Measurements from ENCODE around the gene RNF31.

RNF31 gene

GRCh38 chr14:24138396-24139271 lies 8.7 kb upstream of the RNF31 start:
- peak overlapping the region; percentile 84 for H4K8ac ChIP-seq (ENCODE audit: low read depth, low read length)
- no peak for DNase-seq (ENCODE audit: low spot score)
- no CpG with 5 or more reads among the region's 13 CpGs for WGBS, 2 donors (ENCODE audit: extremely low coverage in 2 of 2, insufficient read length in 2 of 2, insufficient replicate concordance in 1 of 2)
- H3K4me1 ChIP-seq (ENCODE audit: control insufficient read depth in 2 of 2, insufficient read depth in 1 of 2, low read depth in 1 of 2, low read length in 2 of 2): peaks cover 12 to 14% of the 10 kb centered on the region in 2 donors
- H2BK120ac ChIP-seq (ENCODE audit: low read depth, low read length): no peak overlapping the region
- H3K79me1 ChIP-seq (ENCODE audit: low read depth, low read length): peaks cover 7% of the 10 kb centered on the region
- H3K4me3 ChIP-seq (ENCODE audit: low read length in 2 of 2): peak overlapping the region in 1 of 2 donors; percentile 11
- no peak overlapping the region for H2AK5ac ChIP-seq (ENCODE audit: low read depth, low read length)
- peaks cover 21 to 44% of the 10 kb centered on the region in 2 donors for H3K36me3 ChIP-seq (replicated peaks in 1 of 2; ENCODE audit: control insufficient read depth in 2 of 2, insufficient read depth in 2 of 2, low read length in 2 of 2)
- no peaks in the 10 kb centered on the region for H3K9me3 ChIP-seq (replicated peaks in 1 of 2; ENCODE audit: control insufficient read depth in 2 of 2, insufficient read depth in 1 of 2, low read depth in 1 of 2, low read length in 2 of 2)
- no peak overlapping the region for H3K27ac ChIP-seq (replicated peaks; ENCODE audit: low read length)
- no peak overlapping the region for H2BK15ac ChIP-seq (ENCODE audit: low read length)
- H3K27me3 ChIP-seq (ENCODE audit: control insufficient read depth in 3 of 3, insufficient read depth in 3 of 3, low read depth in 1 of 3, low read length in 3 of 3): no peaks in the 10 kb centered on the region
- H2BK5ac ChIP-seq (ENCODE audit: low read length): no peak overlapping the region
- no peak overlapping the region for H3K14ac ChIP-seq (ENCODE audit: low read length)
- no peak overlapping the region for H3K9ac ChIP-seq (ENCODE audit: low read depth, low read length, poor library complexity)
- no peak overlapping the region for H3K4ac ChIP-seq (ENCODE audit: low read length)
- H2BK12ac ChIP-seq (ENCODE audit: low read length): no peak overlapping the region
- H3K23ac ChIP-seq (ENCODE audit: low read depth, low read length, poor library complexity): peak overlapping the region; percentile 85
- no peak overlapping the region for H2AFZ ChIP-seq (ENCODE audit: low read length)
- no peak overlapping the region for H3K18ac ChIP-seq (ENCODE audit: low read length)
- H3K4me2 ChIP-seq (ENCODE audit: insufficient read depth, low read length, poor library complexity, severe bottlenecking): no peak overlapping the region
- H4K91ac ChIP-seq (ENCODE audit: low read depth, low read length, poor library complexity): no peak overlapping the region

- no peak overlapping the region for H3K14ac ChIP-seq (ENCODE audit: low read length)
- no peak overlapping the region for H4K91ac ChIP-seq (ENCODE audit: low read depth, low read length, poor library complexity)
- peak overlapping the region in 1 of 2 donors; percentile 11 for H3K4me3 ChIP-seq (ENCODE audit: low read length in 2 of 2)
- no peak overlapping the region for H3K9ac ChIP-seq (ENCODE audit: low read depth, low read length, poor library complexity)
- no peak overlapping the region for H2AK5ac ChIP-seq (ENCODE audit: low read depth, low read length)
- no peaks in the 10 kb centered on the region for H3K9me3 ChIP-seq (replicated peaks in 1 of 2; ENCODE audit: control insufficient read depth in 2 of 2, insufficient read depth in 1 of 2, low read depth in 1 of 2, low read length in 2 of 2)
- no peak overlapping the region for H3K4ac ChIP-seq (ENCODE audit: low read length)
- H2BK120ac ChIP-seq (ENCODE audit: low read depth, low read length): no peak overlapping the region
- no peak overlapping the region for H2BK15ac ChIP-seq (ENCODE audit: low read length)
- no peak overlapping the region for H4K8ac ChIP-seq (ENCODE audit: low read depth, low read length)
- no peaks in the 10 kb centered on the region for H3K27me3 ChIP-seq (ENCODE audit: control insufficient read depth in 3 of 3, insufficient read depth in 3 of 3, low read depth in 1 of 3, low read length in 3 of 3)
- no peak overlapping the region for H3K27ac ChIP-seq (replicated peaks; ENCODE audit: low read length)
- peaks cover 12 to 14% of the 10 kb centered on the region in 2 donors for H3K4me1 ChIP-seq (ENCODE audit: control insufficient read depth in 2 of 2, insufficient read depth in 1 of 2, low read depth in 1 of 2, low read length in 2 of 2)
- H2BK12ac ChIP-seq (ENCODE audit: low read length): no peak overlapping the region
- no peak for DNase-seq (ENCODE audit: low spot score)
- no peak overlapping the region for H2AFZ ChIP-seq (ENCODE audit: low read length)
- peaks cover 7% of the 10 kb centered on the region for H3K79me1 ChIP-seq (ENCODE audit: low read depth, low read length)
- no peak overlapping the region for H3K23ac ChIP-seq (ENCODE audit: low read depth, low read length, poor library complexity)
- H3K36me3 ChIP-seq (replicated peaks in 1 of 2; ENCODE audit: control insufficient read depth in 2 of 2, insufficient read depth in 2 of 2, low read length in 2 of 2): peaks cover 25 to 51% of the 10 kb centered on the region in 2 donors
- H3K4me2 ChIP-seq (ENCODE audit: insufficient read depth, low read length, poor library complexity, severe bottlenecking): no peak overlapping the region
- H2BK5ac ChIP-seq (ENCODE audit: low read length): no peak overlapping the region
- no peak overlapping the region for H3K18ac ChIP-seq (ENCODE audit: low read length)
- no CpG with 5 or more reads among the region's 9 CpGs for WGBS, 2 donors (ENCODE audit: extremely low coverage in 2 of 2, insufficient read length in 2 of 2, insufficient replicate concordance in 1 of 2)
Measured at GRCh38 chr14:24139272-24139934, 7.9 kb upstream of the RNF31 start.

GRCh38 chr14:24141097-24141880 lies 6.0 kb upstream of the RNF31 start, which contains the start of gene EMC9:
TSS of gene EMC9 (minus strand) at chr14:24141591. CDS start at chr14:24141304, 287 bp downstream.
- H3K9ac ChIP-seq (ENCODE audit: low read depth, low read length, poor library complexity): peak within 1 kb of the TSS; percentile 99
- H3K36me3 ChIP-seq (replicated peaks in 1 of 2; ENCODE audit: control insufficient read depth in 2 of 2, insufficient read depth in 2 of 2, low read length in 2 of 2): peaks cover 27 to 58% of the 10 kb centered on the region in 2 donors
- H2AFZ ChIP-seq (ENCODE audit: low read length): peak within 1 kb of the TSS; percentile 83
- DNase-seq (ENCODE audit: low spot score): peak; percentile 99
- H3K4me3 ChIP-seq (ENCODE audit: low read length in 2 of 2): peak within 1 kb of the TSS; percentile 90 to 93
- peak within 1 kb of the TSS; percentile 99 for H3K18ac ChIP-seq (ENCODE audit: low read length)
- peak within 1 kb of the TSS; percentile 98 for H2BK5ac ChIP-seq (ENCODE audit: low read length)
- no peak within 1 kb of the TSS for H4K8ac ChIP-seq (ENCODE audit: low read depth, low read length)
- H2BK120ac ChIP-seq (ENCODE audit: low read depth, low read length): no peak within 1 kb of the TSS
- H3K23ac ChIP-seq (ENCODE audit: low read depth, low read length, poor library complexity): peak within 1 kb of the TSS; percentile 94
- peaks cover 14 to 19% of the 10 kb centered on the region in 2 donors for H3K4me1 ChIP-seq (ENCODE audit: control insufficient read depth in 2 of 2, insufficient read depth in 1 of 2, low read depth in 1 of 2, low read length in 2 of 2)
- peak within 1 kb of the TSS; percentile 40 for H3K14ac ChIP-seq (ENCODE audit: low read length)
- H2BK15ac ChIP-seq (ENCODE audit: low read length): peak within 1 kb of the TSS; percentile 83
- peak within 1 kb of the TSS; percentile 88 for H3K4me2 ChIP-seq (ENCODE audit: insufficient read depth, low read length, poor library complexity, severe bottlenecking)
- H3K79me1 ChIP-seq (ENCODE audit: low read depth, low read length): peaks cover 7% of the 10 kb centered on the region
- peak within 1 kb of the TSS; percentile 77 for H4K91ac ChIP-seq (ENCODE audit: low read depth, low read length, poor library complexity)
- peak within 1 kb of the TSS; percentile 91 for H2AK5ac ChIP-seq (ENCODE audit: low read depth, low read length)
- H2BK12ac ChIP-seq (ENCODE audit: low read length): peak within 1 kb of the TSS; percentile 53
- WGBS, 2 donors (ENCODE audit: extremely low coverage in 2 of 2, insufficient read length in 2 of 2, insufficient replicate concordance in 1 of 2): no CpG with 5 or more reads among the region's 65 CpGs
- H3K27ac ChIP-seq (replicated peaks; ENCODE audit: low read length): peak within 1 kb of the TSS; percentile 94
- no peaks in the 10 kb centered on the region for H3K27me3 ChIP-seq (ENCODE audit: control insufficient read depth in 3 of 3, insufficient read depth in 3 of 3, low read depth in 1 of 3, low read length in 3 of 3)
- no peaks in the 10 kb centered on the region for H3K9me3 ChIP-seq (replicated peaks in 1 of 2; ENCODE audit: control insufficient read depth in 2 of 2, insufficient read depth in 1 of 2, low read depth in 1 of 2, low read length in 2 of 2)
- H3K4ac ChIP-seq (ENCODE audit: low read length): no peak within 1 kb of the TSS

All from neuronal stem cell (in vitro differentiated cells).